DLD1 (cell line): ENCODE results near the gene KRT36.

Experiments used
- in situ Hi-C: cut with HindIII; loops from 2 replicates; pipeline ENCODE4 v1.10.0; 2017; ENCODE audit warnings: low sequenced_read_pairs

KRT36 gene

GRCh38 chr17:41504246-41504977, 14.7 kb upstream of the KRT36 start:
- in situ Hi-C loops = no loop called here

- in situ Hi-C loops = no loop called here
Observed at GRCh38 chr17:41503202-41503601, 13.5 kb upstream of the KRT36 start.

- in situ Hi-C loops = no loop called here
Observed at GRCh38 chr17:41500131-41500911, 10.6 kb upstream of the KRT36 start.

- in situ Hi-C loops = no loop called here
Observed at GRCh38 chr17:41499714-41500113, 10.0 kb upstream of the KRT36 start.

- in situ Hi-C loops = no loop called here
Observed at GRCh38 chr17:41498276-41498675, 8.6 kb upstream of the KRT36 start.

- in situ Hi-C loops = no loop called here
Observed at GRCh38 chr17:41496803-41497484, 7.2 kb upstream of the KRT36 start.

GRCh38 chr17:41494524-41494923, 4.8 kb upstream of the KRT36 start:
- in situ Hi-C loops = no loop called here

GRCh38 chr17:41492771-41493170, 3.1 kb upstream of the KRT36 start:
- in situ Hi-C loops = no loop called here

GRCh38 chr17:41492351-41492750, 2.6 kb upstream of the KRT36 start:
- in situ Hi-C loops = no loop called here

GRCh38 chr17:41491476-41491875, 1.8 kb upstream of the KRT36 start:
- in situ Hi-C loops = no loop called here

GRCh38 chr17:41490000-41490990, 585 bp upstream of the KRT36 start:
- in situ Hi-C loops = no loop called here

GRCh38 chr17:41486809-41487530, 2.7 kb downstream of the KRT36 start:
- in situ Hi-C loops = no loop called here

GRCh38 chr17:41486316-41486715, 3.4 kb downstream of the KRT36 start:
- in situ Hi-C loops = no loop called here

- in situ Hi-C loops = no loop called here
Observed at GRCh38 chr17:41484920-41485904, 4.5 kb downstream of the KRT36 start.

GRCh38 chr17:41483991-41484826, 5.5 kb downstream of the KRT36 start:
- in situ Hi-C loops = no loop called here

- in situ Hi-C loops = no loop called here
Observed at GRCh38 chr17:41483531-41483930, 6.2 kb downstream of the KRT36 start.

GRCh38 chr17:41481036-41481435, 8.7 kb downstream of the KRT36 start, which contains the start of gene KRT35:
KRT35 (minus strand) TSS chr17:41481151; CDS start chr17:41481097, 54 bp downstream.
- in situ Hi-C loops = no loop called here

GRCh38 chr17:41480581-41480980, 9.1 kb downstream of the KRT36 start:
- in situ Hi-C loops = no loop called here
